Measurements from ENCODE around the gene ASIC2.

The ASIC2 gene

GRCh38 chr17:33072421-33073161, 220.5 kb downstream of the ASIC2 start:
- TF ChIP-seq, protein P1, sequence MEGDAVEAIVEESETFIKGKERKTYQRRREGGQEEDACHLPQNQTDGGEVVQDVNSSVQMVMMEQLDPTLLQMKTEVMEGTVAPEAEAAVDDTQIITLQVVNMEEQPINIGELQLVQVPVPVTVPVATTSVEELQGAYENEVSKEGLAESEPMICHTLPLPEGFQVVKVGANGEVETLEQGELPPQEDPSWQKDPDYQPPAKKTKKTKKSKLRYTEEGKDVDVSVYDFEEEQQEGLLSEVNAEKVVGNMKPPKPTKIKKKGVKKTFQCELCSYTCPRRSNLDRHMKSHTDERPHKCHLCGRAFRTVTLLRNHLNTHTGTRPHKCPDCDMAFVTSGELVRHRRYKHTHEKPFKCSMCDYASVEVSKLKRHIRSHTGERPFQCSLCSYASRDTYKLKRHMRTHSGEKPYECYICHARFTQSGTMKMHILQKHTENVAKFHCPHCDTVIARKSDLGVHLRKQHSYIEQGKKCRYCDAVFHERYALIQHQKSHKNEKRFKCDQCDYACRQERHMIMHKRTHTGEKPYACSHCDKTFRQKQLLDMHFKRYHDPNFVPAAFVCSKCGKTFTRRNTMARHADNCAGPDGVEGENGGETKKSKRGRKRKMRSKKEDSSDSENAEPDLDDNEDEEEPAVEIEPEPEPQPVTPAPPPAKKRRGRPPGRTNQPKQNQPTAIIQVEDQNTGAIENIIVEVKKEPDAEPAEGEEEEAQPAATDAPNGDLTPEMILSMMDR (conservative IDR thresholded peaks at IDR 0.05; ENCODE audit: control insufficient read depth, insufficient read depth, low read depth, low read length): no peak
- no peak for DNase-seq (ENCODE audit: low read depth)
- H3K4me3 ChIP-seq (ENCODE audit: control insufficient read depth, low read depth, low read length): no peak overlapping the region

GRCh38 chr17:33071656-33072055, 221.4 kb downstream of the ASIC2 start:
- no peak for DNase-seq (ENCODE audit: low read depth)
- H3K4me3 ChIP-seq (ENCODE audit: control insufficient read depth, low read depth, low read length): no peak overlapping the region
- TF ChIP-seq, protein P1 (conservative IDR thresholded peaks at IDR 0.05; ENCODE audit: control insufficient read depth, insufficient read depth, low read depth, low read length): no peak

DNA sequence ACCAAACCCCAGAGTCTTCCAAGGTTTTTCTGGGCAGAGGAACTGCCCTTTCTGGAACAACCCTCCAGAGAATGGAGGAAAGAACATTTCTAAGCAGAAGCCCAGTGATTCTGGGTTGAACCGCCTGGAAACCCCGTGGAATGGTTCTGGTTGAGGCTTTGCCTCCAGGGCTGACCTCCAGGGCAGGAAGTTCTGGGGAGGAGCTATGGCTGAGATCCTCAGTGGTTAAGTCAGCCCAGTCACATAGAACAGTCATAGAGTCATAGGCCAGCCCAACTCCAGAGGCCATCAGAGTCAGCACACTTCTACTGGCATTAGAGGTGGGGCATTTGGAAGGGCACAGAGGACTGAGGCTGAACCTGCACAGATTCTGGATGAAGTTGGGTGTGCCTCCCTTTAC, 235.5 kb downstream of the ASIC2 start:
- no peak for DNase-seq (ENCODE audit: low read depth)
- TF ChIP-seq, protein P1 (conservative IDR thresholded peaks at IDR 0.05; ENCODE audit: control insufficient read depth, insufficient read depth, low read depth, low read length): no peak
- H3K4me3 ChIP-seq (ENCODE audit: control insufficient read depth, low read depth, low read length): no peak overlapping the region

DNA sequence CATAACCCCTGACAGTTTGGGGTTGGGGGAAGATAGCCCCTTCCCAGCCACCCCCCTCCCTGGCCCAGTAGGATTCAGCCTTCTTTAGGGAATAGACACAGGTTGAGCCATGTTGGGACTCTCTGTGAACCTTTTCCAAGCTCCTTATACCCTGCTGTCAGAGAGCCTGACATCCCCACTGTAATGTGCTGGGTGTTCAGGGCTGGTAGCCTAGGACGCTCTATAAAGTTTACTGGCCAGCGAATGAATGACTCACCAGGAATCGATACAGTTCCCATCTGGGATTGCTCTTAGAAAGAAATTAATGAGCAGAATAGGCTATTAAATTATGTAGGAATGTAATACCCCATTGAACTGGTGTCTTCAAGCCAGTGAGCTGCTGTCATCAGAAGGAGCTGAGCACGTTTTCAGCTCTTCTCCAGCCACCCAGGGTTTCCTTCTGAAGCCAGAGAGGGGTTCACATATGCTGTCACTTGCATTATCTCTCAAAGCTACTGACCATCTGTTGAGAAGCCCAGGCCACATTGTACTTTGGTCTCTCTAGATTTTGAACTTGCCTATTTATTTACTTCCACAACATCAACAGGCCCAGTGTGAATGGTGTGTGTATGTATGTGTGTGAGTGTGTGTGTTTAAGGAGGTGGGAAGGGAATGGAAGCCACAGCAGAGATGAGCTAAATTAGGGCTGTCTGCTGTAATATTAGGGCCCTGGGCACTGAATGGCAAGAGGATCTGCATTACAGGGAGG, 236.5 kb downstream of the ASIC2 start:
- no peak for DNase-seq (ENCODE audit: low read depth)
- TF ChIP-seq, protein P1 (conservative IDR thresholded peaks at IDR 0.05; ENCODE audit: control insufficient read depth, insufficient read depth, low read depth, low read length): no peak
- no peak overlapping the region for H3K4me3 ChIP-seq (ENCODE audit: control insufficient read depth, low read depth, low read length)

- no peak for DNase-seq (ENCODE audit: low read depth)
- no peak overlapping the region for H3K4me3 ChIP-seq (ENCODE audit: control insufficient read depth, low read depth, low read length)
- TF ChIP-seq, protein P1 (conservative IDR thresholded peaks at IDR 0.05; ENCODE audit: control insufficient read depth, insufficient read depth, low read depth, low read length): no peak
Measured at GRCh38 chr17:33055746-33056145, 237.3 kb downstream of the ASIC2 start.

DNA sequence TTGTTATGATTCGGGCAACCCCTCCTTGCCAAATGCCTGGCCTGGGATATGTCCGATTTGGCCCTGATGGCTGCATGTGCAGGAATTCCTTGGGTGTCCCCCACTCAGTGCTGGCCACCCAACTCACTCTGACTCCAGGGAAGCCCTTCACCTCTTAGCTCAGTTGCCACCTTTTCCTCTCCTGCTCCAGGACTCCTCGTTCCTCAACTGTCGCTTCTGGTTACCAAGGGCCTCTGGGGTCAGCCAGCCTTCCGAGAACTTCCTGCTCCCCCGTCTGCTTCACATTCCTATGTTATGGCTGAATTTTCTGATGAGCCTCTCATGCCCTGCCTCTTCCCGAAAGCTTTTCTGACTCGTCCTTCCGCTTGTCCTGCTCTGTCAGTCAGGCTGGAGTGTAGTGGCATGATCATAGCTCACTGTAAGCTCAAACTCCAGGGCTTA, 237.9 kb downstream of the ASIC2 start:
- no peak for DNase-seq (ENCODE audit: low read depth)
- TF ChIP-seq, protein P1 (conservative IDR thresholded peaks at IDR 0.05; ENCODE audit: control insufficient read depth, insufficient read depth, low read depth, low read length): no peak
- no peak overlapping the region for H3K4me3 ChIP-seq (ENCODE audit: control insufficient read depth, low read depth, low read length)

Measured in fibroblast of mammary gland (primary cell).